ENCODE data around the gene BABAM2.

Gene BABAM2

GRCh38 chr2:27972311-27972710 is 81.8 kb downstream of the BABAM2 start:
- CTCF ChIA-PET = interaction anchor here (0.8 to 1.5 kb wide), 2 partner anchors 9 to 10 kb away, joined by 4 to 5 read pairs; no protein-coding TSS in a partner anchor
- no peaks in the 10 kb centered on the region for H3K36me3 ChIP-seq (ENCODE audit: control insufficient read depth in 2 of 2, insufficient read depth in 1 of 2, low read length in 2 of 2)
- H3K4me3 ChIP-seq (ENCODE audit: low read depth, low read length) = no peak overlapping the region
- no peaks in the 10 kb centered on the region for H3K4me1 ChIP-seq (ENCODE audit: control insufficient read depth, insufficient read depth, low read length)
- no peaks in the 10 kb centered on the region for H3K9me3 ChIP-seq (ENCODE audit: control insufficient read depth, insufficient read depth, low read depth, low read length)
- no peak overlapping the region for H3K27ac ChIP-seq (ENCODE audit: extremely low read depth, low read depth, low read length)
- TF ChIP-seq PRDM1 (tag by site-specific recombination; IDR thresholded peaks at IDR 0.05) (no peak), ZNF830 (tag by site-specific recombination; IDR thresholded peaks at IDR 0.05; ENCODE audit: low read depth) (no peak), ZBTB8A (tag by site-specific recombination; IDR thresholded peaks at IDR 0.05) (no peak), ZNF677 (tag by site-specific recombination; IDR thresholded peaks at IDR 0.05) (no peak), HOXC10 (CRISPR knock-in tag; IDR thresholded peaks at IDR 0.05) (no peak), ZNF777 (tag by site-specific recombination; IDR thresholded peaks at IDR 0.05; ENCODE audit: borderline replicate concordance) (no peak), ZNF112 (tag by site-specific recombination; IDR thresholded peaks at IDR 0.05) (no peak), FEZF1 (tag by site-specific recombination; IDR thresholded peaks at IDR 0.05) (no peak), ZNF549 (tag by site-specific recombination; IDR thresholded peaks at IDR 0.05) (no peak)
- POLR2A ChIA-PET = no interaction called here

- Histone ChIP-seq H3K27ac (ENCODE audit: extremely low read depth, low read depth, low read length) (no peak overlapping the region), H3K4me3 (ENCODE audit: low read depth, low read length) (no peak overlapping the region), H3K36me3 (ENCODE audit: control insufficient read depth in 2 of 2, insufficient read depth in 1 of 2, low read length in 2 of 2) (no peaks in the 10 kb centered on the region), H3K4me1 (ENCODE audit: control insufficient read depth, insufficient read depth, low read length) (no peaks in the 10 kb centered on the region; the same call in 1 of the 2 replicates), H3K9me3 (ENCODE audit: control insufficient read depth, insufficient read depth, low read depth, low read length) (no peaks in the 10 kb centered on the region)
- TF ChIP-seq PRDM4 (tag by site-specific recombination; IDR thresholded peaks at IDR 0.05) (no peak), BCL11A (tag by site-specific recombination; IDR thresholded peaks at IDR 0.05; ENCODE audit: low read depth) (no peak), ZNF48 (tag by site-specific recombination; IDR thresholded peaks at IDR 0.05) (no peak), REPIN1 (tag by site-specific recombination; IDR thresholded peaks at IDR 0.05; ENCODE audit: low read depth) (no peak), ZNF140 (tag by site-specific recombination; IDR thresholded peaks at IDR 0.05) (no peak), ZNF354C (tag by site-specific recombination; IDR thresholded peaks at IDR 0.05; ENCODE audit: borderline replicate concordance, low read depth) (no peak), HOXC10 (CRISPR knock-in tag; IDR thresholded peaks at IDR 0.05) (no peak), ZNF555 (tag by site-specific recombination; conservative IDR thresholded peaks at IDR 0.05) (no peak), ZNF513 (tag by site-specific recombination; IDR thresholded peaks at IDR 0.05) (no peak), ZNF449 (tag by site-specific recombination; IDR thresholded peaks at IDR 0.05) (no peak), ZFP3 (tag by site-specific recombination; IDR thresholded peaks at IDR 0.05; ENCODE audit: low read depth) (no peak), ZNF202 (tag by site-specific recombination; IDR thresholded peaks at IDR 0.05; ENCODE audit: borderline replicate concordance) (no peak), ZBTB48 (tag by site-specific recombination; IDR thresholded peaks at IDR 0.05) (no peak), ZNF426 (tag by site-specific recombination; IDR thresholded peaks at IDR 0.05) (no peak), ZNF701 (tag by site-specific recombination; IDR thresholded peaks at IDR 0.05) (no peak), ZNF777 (tag by site-specific recombination; IDR thresholded peaks at IDR 0.05; ENCODE audit: borderline replicate concordance) (no peak), ZNF521 (tag by site-specific recombination; IDR thresholded peaks at IDR 0.05) (no peak), ZNF768 (tag by site-specific recombination; IDR thresholded peaks at IDR 0.05) (no peak), ZNF157 (tag by site-specific recombination; IDR thresholded peaks at IDR 0.05) (no peak), ZNF133 (tag by site-specific recombination; IDR thresholded peaks at IDR 0.05) (no peak)
- ChIA-PET CTCF (interaction anchor here (1.5 kb wide), 1 partner anchor 11 kb away, joined by 5 read pairs; no protein-coding TSS in a partner anchor), POLR2A (no interaction called here)
Observed at GRCh38 chr2:27973592-27973991, 83.1 kb downstream of the BABAM2 start.
